Renal cortex interstitium (tissue), 11 donors: Measurements from ENCODE around the gene PRR7. TPM values are rescaled to one million over a fixed set of nuclear protein-coding genes. Genes with fewer than 3 reads are reported as not detected.
"Not testable (repeated sequence)": the region's sequence is repeated elsewhere in the genome, so short reads cannot be mapped to it uniquely, and the experiment has no call there.

Experiments used
- DNase-seq, 11 donors: peaks; one replicate each; pipeline ENCODE4 v3.0.0-alpha.2; 2013; ENCODE audit warnings: low read depth in 9 of 11, low spot score in 4 of 11; ENCODE audit errors: extremely low read depth in 1 of 11
- polyA plus RNA-seq, 3 donors: library from polyadenylated mRNA; unstranded; fragments of 120-200 nt; gene quantifications; one replicate each; pipeline ENCODE4 v1.2.1, GENCODE V29; 2013; ENCODE audit not compliant: insufficient read length in 3 of 3

The PRR7 gene
- polyA plus RNA-seq, 3 donors, result 0.96 to 2.8 (median 2.8) TPM

DNA sequence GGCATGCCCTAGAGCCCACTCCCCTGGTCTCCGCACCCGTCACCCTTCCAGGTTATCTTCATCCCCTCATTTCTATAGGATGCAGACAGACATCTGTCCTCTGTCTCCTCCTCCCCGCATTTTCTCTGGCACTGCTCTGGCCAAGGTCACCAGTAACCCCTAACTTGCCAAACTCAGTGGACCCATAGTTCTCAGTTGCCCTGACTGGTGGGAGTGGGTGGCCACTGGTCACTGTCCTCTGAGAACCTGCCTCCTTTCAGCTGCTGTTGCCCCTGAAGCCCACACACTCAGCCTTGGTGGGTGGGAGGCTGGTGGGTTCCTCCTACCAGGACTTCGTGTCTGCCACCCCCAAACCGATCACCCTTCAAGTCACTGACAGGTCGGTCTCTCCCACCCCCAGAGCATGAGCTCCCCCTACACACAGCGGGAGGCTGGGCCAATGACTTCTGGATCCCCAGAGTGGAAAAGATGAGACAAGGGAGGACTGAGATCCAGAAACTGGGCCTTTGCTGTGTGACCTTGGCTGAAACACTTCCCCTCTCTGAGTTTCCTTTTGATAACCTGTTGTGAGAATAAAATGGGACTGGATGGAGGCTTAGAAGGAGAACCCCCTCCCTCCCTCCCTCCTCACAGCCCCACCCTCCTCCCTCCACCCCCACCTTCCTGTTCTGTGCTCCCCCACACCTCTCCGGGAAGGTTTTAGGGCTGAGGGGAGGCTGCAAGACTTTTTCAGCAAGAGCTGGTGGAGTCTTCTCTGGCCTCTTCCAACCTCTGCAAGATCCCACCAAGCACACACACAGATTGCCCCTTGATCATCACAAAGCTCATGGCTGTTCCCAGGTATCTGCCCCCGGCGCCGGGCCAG, 29.2 kb downstream of the PRR7 start:
- no peak for DNase-seq

DNA sequence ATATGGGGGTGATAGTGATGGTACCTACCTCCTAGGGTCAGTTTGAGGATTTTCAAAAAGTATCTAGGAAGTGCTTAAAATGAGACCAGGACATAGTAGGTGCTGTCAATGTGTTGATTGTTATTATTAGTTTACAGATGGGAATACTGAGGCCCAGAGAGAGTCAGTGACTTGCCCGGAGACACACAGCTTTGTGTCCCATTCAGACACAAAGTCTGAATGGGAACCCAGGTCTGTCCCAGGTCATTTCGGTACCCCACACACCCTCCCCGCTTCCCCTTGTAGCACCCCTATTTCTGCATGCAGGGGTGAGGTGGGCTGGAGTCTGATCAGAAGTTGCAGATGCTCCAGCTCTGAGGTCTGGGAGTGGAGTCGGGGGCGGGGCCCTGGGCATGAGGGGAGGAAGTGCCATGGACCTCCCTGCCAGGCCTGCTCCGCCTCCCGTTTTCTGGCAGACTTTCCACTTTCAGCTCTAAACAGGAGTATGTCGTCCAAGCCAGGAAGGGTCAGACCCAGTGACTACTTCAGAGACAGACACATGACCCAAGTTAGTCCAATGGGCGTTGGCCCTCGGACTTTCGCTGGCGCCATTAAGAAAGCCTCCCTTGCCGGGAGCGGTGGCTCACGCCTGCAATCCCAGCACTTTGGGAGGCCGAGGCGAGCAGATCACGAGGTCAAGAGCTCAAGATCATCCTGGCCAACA, 30.1 kb downstream of the PRR7 start:
- DNase-seq, result no peak

DNA sequence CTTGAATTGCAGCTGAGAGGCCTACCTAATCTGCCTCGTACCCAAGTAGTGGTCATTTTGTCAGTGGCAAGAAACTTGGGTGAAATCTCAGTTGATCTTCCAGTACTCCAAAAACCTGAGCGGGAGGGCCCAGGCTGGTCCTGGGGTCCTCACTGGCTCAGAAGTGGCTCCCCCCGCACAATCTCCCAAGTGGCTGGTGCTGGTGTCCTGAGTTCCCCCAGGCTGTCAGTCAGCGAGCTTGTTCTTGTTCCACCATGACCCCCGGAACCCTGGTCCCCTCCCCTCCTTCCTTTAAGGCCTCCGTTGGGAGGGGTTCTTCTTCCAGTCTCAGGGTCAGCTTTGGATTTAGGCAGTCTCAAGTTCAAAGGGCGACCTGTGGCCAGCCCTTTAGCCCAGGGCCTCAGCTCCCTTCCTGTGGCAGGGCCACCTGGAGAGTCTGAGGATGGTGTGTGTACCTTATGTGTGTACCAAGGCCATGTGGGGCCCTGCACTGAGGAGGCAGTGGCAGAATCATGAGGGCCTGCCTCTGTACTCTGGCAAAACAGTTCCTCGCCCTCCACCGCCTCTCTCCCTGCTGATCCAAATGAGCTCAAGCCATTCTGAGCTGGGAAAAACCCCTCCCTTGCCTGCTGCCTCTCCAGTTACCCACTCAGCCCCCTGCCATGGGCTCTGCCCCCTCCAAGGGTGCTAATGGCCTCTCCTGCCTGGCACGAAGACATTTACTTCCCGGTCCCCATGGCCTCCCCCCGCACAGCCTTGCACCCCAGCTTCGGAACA, 31.3 kb downstream of the PRR7 start:
- DNase-seq, result no peak

DNA sequence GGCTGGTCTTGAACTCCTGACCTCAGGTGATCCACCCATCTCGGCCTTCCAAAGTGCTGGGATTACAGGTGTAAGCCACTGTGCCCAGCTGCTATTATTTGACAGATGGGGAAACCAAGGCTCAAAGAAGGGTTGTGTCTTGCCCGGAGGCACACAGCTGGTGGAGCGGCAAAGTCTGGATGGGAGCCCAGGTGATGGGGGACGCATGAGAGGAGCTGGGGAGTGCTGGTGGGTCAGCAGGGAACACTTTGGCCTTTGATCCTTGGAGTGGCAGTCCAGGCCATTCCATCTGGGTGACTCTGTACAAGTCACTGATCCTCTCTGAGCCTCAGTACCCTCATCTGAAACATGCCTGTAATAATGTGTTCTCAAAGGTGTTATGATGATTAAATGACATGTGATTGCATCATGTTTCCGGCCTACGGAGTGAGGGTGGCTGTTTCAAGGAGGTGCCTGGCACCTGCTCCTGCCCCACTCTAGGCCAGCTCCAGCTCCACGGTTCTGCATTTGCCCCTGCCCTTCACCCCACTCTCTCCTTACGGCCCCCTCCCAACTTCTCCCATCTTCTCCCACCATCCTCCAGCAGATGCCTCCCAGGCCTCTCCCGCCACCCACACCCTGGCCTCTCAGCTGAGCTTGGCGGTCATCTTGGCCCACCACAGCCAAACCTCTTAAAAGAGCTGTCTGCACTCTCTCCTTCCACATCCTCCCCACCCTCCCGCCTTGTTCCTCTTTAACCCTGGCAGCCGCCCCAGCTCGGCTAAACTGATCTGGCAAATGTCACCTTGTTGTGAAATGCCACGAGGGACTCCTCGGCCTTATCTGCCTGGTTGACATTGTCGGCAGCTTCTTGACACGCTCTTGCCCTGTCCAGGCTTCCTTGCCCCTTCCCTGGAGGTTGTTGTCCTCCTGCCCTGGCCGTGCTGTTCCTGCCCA, 32.4 kb downstream of the PRR7 start:
- DNase-seq, result no peak

DNA sequence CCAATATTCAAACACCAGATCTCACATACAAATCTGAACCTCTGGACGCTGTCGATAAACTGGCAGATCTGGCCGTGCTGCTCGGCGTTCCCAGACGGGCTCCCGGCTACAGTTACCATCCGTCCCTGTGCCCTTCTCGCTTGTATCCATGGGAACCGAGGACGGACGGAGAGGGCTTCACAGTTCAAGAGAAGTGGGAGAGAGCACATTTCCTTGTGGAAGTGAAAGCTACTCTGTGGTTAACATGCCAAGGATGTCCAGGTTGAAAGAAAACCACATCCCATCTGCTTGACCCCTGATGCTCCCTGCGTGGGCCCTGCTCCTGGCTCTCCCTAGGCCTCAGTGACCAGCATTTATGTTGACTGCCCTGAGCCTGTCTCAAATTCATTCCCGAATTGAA, 33.2 kb downstream of the PRR7 start:
- peak in 2 of 11 donors; percentile 48 to 55 for DNase-seq

DNA sequence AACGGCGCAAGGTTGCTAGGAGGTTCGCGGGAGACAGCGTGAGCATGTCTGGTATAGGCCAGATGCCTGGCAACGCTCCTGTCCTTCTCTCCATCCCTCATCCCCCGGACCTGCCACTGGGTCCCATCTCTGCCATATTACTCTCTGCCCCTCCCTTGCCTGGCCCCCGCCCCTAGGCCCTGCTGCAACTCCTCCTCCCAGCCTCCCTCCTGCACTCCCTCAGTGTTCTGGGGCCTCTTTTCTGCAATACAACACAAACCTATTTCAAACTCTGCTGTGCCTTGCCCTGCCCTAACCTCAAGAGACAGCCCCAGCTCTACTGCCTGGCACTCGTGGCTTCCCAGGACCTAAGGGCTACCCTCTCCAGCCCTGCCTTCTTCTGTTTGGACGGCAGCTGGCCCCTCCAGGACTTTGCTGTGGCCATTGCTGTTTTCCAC, 35.8 kb downstream of the PRR7 start:
- DNase-seq, result no peak

DNA sequence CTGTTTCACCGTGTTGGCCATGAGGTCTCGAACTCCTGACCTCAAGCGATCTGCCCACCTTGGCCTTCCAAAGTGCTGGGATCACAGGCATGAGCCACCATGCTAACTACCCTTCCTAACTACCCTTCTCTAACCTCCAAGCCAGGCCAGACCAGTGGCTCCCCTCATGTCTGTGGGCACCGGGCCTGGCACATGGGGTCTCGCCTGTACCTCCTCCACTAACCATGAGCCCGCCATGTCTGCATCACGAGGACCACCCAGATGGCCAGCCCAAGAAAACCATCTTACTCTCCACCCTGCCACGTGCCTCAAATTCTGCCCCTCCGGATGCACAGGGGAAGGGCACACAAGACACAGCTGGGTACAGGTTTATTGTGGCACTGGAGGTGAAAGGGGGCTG, 36.4 kb downstream of the PRR7 start:
- no peak for DNase-seq

DNA sequence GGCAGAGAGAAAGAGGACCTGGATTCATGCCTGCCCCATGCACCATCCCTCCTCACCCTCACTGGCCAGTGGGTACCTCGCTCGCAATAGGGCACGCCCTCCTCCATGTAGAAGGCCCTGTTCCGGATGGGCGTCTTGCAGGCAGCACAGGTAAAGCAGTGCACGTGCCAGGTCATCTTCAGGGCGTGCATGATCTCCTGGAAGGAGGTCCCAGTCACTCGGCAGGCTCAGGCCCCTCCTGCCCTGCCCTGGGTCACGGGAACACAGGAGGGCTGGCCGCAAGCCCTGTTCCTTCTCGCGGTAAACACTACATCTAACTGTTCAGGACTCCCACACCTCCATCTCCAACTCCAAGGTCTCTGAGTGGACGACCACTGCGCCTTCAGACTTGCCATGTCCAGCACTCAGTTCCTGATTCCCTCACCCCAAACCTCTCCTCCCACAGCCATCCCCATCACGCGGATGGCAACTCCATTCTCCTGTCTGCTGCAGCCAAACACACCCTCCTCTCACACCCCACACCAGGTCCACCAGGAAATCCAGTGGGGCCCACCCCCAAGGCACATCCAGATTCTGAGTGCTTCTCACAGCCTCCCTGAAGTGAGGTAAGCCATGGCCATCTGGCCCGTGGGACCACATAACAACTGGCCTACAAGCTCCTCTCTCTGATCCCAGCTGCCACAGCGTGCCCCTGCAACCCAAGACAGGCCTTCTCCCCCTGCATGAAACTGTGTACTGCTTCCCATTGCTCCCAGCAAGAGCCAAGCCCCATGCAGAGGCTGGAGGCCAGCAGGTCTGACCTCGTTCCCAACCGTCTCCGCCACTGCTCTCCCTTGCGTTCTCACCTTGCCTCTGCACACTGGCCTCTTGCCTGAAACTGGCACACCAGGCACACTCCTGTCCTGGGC, 37.6 kb downstream of the PRR7 start:
- DNase-seq, result no peak

DNA sequence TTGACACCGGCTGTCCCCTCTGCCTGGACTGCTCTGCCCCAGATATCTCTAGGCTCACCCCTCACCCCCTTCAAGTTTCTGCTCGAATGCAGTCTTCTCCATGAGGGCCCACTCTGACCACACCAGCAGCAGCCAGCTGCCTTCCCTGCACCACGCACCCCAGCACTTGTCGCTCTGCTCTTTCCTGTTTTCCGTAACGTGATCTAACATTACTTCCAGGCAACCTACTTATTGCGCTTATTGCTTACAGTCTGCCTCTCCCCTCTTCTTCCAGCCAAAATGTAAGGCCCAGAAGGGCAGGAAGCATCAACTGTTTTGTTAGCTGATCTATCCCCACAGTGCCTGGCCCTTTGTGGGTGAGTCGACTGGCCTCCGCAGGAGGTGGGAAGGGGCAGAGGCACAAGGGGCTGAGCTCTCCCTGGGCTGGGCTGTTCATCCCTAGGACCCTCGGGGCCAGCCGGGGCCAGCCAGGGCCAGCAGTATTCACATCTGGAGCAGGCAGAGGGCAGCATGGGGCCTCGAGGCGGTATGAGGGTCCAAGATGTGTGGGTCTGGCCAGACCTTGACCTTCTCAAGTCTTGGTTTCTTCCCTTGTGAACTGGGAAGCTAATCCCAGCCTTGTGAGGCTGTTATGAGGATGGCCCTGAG, 38.4 kb downstream of the PRR7 start:
- no peak for DNase-seq

DNA sequence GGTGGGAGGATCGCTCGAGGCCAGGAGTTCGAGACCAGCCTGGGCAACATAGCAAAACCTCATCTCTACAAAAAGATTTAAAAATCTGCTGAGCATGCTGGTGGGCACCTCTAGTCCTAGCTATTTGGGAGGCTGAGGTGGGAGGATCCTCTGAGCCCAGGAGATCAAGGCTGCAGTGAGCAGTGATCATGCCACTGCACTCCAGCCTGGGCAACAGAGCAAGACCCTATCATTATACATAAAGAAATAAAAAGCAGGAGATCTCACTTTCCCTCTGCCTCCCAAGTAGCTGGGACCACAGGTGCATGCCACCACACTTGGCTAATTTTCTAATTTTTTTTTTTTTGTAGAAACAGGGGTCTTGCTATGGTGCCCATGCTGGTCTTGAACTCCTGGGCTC, 39.1 kb downstream of the PRR7 start:
- not testable (repeated sequence) for DNase-seq

DNA sequence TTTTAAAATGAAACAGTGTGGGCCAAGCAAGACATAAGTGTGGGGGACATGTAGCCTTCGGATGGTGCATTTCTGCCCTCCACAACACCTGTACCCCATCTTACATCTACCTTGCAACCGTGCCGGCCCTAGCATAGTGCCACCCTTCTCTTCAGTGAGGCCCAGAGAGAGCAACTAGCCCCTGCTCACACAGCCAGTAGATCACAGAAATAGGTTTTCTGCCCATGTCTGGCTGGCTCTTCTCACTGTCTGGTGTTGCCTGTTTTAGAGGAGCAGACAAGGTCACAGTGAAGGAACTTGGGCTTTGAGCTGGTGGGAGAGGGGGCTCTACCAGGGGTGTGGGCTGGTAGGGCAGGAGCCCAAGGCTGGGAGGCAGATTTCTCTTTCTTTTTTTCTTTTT, 39.6 kb downstream of the PRR7 start:
- no peak for DNase-seq

DNA sequence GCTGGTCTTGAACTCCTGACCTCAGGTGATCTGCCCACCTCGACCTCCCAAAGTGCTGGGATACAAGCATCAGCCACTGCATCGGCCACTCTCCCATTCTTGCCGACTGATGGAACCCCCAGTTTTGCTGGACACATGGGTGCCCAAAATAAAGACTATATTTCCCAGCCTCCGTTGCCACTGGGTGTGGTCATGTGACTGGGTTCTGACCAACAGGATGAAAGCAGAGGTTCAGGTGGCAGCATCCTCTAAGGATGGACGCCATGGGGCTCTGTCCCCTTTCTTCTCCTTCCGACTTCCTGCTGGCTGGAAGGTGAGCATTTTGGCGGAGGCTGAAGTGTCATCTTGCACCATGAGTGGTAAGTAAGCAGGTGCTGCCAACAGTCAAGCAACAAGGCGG, 40.5 kb downstream of the PRR7 start:
- DNase-seq, result no peak

DNA sequence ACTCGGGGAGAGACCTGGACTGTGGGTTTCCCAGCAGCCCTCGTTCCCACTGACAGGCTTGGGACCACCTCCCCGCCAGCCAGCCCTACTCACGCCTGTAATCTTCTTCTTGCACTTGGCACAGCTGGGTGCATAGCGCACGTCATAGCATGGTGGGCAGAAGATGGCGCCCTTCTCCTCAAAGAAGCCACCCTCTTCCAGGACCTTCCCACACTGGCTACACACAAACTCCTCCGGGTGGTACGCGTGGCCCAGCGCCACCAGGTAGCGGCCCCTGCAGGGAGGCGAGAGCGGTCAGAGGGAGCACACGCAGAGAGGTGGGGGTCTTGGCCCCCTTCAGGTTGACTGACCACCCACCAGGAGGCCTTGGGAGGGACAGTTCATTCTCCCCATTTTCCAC, 41.4 kb downstream of the PRR7 start:
- no peak for DNase-seq

DNA sequence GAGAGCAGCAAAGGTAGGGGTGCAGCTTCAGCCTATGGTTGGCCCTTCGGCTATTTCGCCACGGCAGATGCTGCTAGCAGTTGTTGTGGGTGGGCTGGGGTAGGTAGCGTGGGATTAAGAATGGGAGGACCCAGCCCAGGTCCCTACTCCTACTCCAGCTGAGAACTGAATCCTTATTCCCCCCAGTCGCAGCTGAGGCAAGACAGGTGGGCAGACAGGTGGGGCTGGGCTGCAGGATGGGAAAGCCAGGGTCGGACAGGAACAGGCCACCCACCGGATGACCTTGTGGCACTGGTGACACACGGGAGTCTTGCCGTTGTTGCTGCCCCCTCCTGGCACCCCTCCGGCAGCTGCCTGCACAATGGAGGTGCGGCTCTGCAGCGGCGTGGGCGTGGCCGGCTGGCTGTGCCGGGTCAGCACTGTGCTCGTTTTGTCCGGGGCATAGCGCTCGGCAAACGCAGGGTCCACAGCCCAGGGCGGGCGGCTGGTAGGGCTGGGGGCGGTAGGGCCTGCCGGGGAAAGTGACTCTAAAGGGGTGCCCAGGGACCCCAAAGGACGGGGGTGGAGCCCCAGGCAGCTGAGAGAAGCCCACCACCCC, 42.6 kb downstream of the PRR7 start:
- DNase-seq, result no peak

DNA sequence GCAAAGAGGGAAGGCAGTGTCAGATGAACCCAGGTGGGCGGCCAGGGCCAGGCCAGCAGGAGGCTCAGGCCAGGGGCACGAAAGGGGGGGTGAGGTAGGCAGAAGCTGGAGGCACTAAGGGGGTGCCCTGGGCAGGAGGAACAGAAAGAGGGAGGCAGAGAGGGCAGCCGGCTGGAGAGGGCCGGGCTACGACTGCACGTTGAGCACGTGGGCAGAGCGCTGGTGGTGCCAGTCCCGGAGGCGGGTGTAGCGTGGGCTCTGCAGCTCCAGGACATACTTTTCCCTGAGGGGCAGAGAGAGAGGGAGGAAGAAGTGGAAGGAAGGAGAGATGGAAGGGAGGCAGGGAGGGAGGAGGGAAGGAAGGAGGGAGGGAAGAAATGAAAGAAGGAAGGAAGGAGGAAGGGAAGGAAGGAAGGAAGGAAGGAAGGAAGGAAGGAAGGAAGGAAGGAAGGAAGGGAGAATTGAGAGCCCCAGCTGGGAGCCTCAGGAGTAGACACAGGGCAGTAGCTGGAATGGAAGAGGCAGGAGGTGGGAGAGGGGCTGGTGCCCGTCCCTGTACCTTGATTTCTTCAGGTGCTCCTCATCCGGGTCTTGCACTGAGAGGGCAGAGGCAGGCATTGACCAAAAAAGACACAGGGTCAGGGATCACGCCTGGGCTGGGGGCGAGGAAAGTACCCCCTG, 43.8 kb downstream of the PRR7 start:
- DNase-seq, result no peak

DNA sequence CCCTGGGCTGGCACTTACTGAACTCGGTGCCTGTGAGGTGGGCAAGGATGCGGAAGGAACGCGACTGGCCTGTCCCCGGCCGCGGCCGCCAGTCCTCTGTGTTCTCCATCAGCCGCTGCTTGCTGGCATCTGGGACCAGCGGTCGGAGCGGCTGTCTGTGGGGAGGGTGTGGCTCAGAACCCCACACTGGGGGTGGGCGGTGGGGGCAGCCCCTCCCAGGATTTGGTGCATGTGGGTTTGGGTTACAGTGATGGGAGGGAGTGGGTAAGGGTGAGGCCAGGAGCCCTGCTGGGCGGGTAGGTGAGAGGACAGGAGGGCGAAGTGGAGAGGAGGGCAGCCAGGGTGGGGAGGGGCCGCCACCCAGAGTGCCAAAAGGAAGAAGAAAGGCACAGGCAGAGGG, 44.4 kb downstream of the PRR7 start:
- DNase-seq, result no peak
